Large intestine (tissue), 3 donors: Measurements from ENCODE around the gene UBE3A. TPM values are rescaled to one million over a fixed set of nuclear protein-coding genes. Genes with fewer than 3 reads are reported as not detected.
"Not testable (repeated sequence)": the region's sequence is repeated elsewhere in the genome, so short reads cannot be mapped to it uniquely, and the experiment has no call there.

Experiments used
- DNase-seq, 2 donors: peaks; one replicate each; pipeline versions ENCODE4 v3.0.0 to v3.0.0-alpha.2; 2013
- H3K27ac ChIP-seq: one replicate; pipeline ENCODE4 v1.5.1; 2013; ENCODE audit warnings: low read length
- H3K27me3 ChIP-seq: 2 replicates; pipeline ENCODE4 v1.6.1; 2013; ENCODE audit warnings: low read length; ENCODE audit not compliant: control insufficient read depth, insufficient read depth
- H3K36me3 ChIP-seq: 2 replicates; pipeline ENCODE4 v1.6.1; 2013; ENCODE audit warnings: low read length; ENCODE audit not compliant: control insufficient read depth, insufficient read depth
- H3K4me1 ChIP-seq: one replicate; pipeline ENCODE4 v1.6.1; 2013; ENCODE audit warnings: low read length; ENCODE audit not compliant: control insufficient read depth, insufficient read depth
- H3K4me3 ChIP-seq: one replicate; pipeline ENCODE4 v1.5.1; 2013; ENCODE audit warnings: low read length
- H3K9me3 ChIP-seq: one replicate; pipeline ENCODE4 v1.6.1; 2013; ENCODE audit warnings: mild to moderate bottlenecking, low read depth, low read length, moderate library complexity; ENCODE audit not compliant: control insufficient read depth
- WGBS: methylation state at CpG from one replicate; pipeline ENCODE4 v1.1.5; 2013; ENCODE audit warnings: low lambda C conversion rate; ENCODE audit not compliant: insufficient coverage; 5-methylcytosine and 5-hydroxymethylcytosine counted together
- polyA plus RNA-seq: library from polyadenylated mRNA; unstranded; fragments of 120-200 nt; gene quantifications from one replicate; pipeline ENCODE4 v1.2.1, GENCODE V29; 2013

Gene UBE3A
- polyA plus RNA-seq, 1 donor: 54.5 TPM

- Histone ChIP-seq H3K27ac (no peak overlapping the region), H3K36me3 (no peaks in the 10 kb centered on the region), H3K9me3 (no peaks in the 10 kb centered on the region), H3K4me1 (no peaks in the 10 kb centered on the region), H3K27me3 (no peaks in the 10 kb centered on the region), H3K4me3 (no peak overlapping the region)
- no peak for DNase-seq
- no CpG with 5 or more reads among the region's 3 CpGs for WGBS
Measured at GRCh38 chr15:25426896-25427610, 11.8 kb downstream of the UBE3A start.

GRCh38 chr15:25424073-25424472 lies 14.8 kb downstream of the UBE3A start:
- H3K36me3 ChIP-seq: peaks cover 4% of the 10 kb centered on the region
- H3K9me3 ChIP-seq: no peaks in the 10 kb centered on the region
- no peaks in the 10 kb centered on the region for H3K4me1 ChIP-seq
- H3K4me3 ChIP-seq: no peak overlapping the region
- no peaks in the 10 kb centered on the region for H3K27me3 ChIP-seq
- no peak overlapping the region for H3K27ac ChIP-seq
- no peak for DNase-seq
- 88% methylated on average over 1 of the region's 1 CpG for WGBS

GRCh38 chr15:25422021-25422420 lies 16.8 kb downstream of the UBE3A start:
- H3K4me1 ChIP-seq: no peaks in the 10 kb centered on the region
- DNase-seq: no peak
- H3K27ac ChIP-seq: no peak overlapping the region
- peaks cover 6% of the 10 kb centered on the region for H3K9me3 ChIP-seq
- H3K36me3 ChIP-seq: peaks cover 4% of the 10 kb centered on the region
- 100% methylated on average over 2 of the region's 2 CpGs for WGBS
- no peaks in the 10 kb centered on the region for H3K27me3 ChIP-seq
- no peak overlapping the region for H3K4me3 ChIP-seq

GRCh38 chr15:25418202-25418601 lies 20.6 kb downstream of the UBE3A start:
- peaks cover 4% of the 10 kb centered on the region for H3K36me3 ChIP-seq
- DNase-seq: no peak
- no peaks in the 10 kb centered on the region for H3K27me3 ChIP-seq
- 83% methylated on average over 1 of the region's 4 CpGs for WGBS
- no peak overlapping the region for H3K4me3 ChIP-seq
- H3K27ac ChIP-seq: no peak overlapping the region
- H3K9me3 ChIP-seq: peaks cover 12% of the 10 kb centered on the region
- no peaks in the 10 kb centered on the region for H3K4me1 ChIP-seq

- Histone ChIP-seq H3K4me3 (no peak overlapping the region), H3K27ac (no peak overlapping the region), H3K4me1 (no peaks in the 10 kb centered on the region), H3K9me3 (peaks cover 12% of the 10 kb centered on the region), H3K36me3 (peaks cover 4% of the 10 kb centered on the region), H3K27me3 (no peaks in the 10 kb centered on the region)
- DNase-seq: no peak
- WGBS: 100% methylated on average over 1 of the region's 2 CpGs
Measured at GRCh38 chr15:25417604-25418003, 21.2 kb downstream of the UBE3A start.

GRCh38 chr15:25416693-25417092 lies 22.1 kb downstream of the UBE3A start:
- Histone ChIP-seq H3K27ac (no peak overlapping the region), H3K27me3 (no peaks in the 10 kb centered on the region), H3K4me1 (no peaks in the 10 kb centered on the region), H3K36me3 (peaks cover 4% of the 10 kb centered on the region), H3K4me3 (no peak overlapping the region), H3K9me3 (peaks cover 12% of the 10 kb centered on the region)
- no peak for DNase-seq
- 100% methylated on average over 1 of the region's 3 CpGs for WGBS

- no peak for DNase-seq
- H3K4me1 ChIP-seq: no peaks in the 10 kb centered on the region
- H3K27me3 ChIP-seq: no peaks in the 10 kb centered on the region
- no peaks in the 10 kb centered on the region for H3K36me3 ChIP-seq
- H3K9me3 ChIP-seq: peaks cover 12% of the 10 kb centered on the region
- no peak overlapping the region for H3K4me3 ChIP-seq
- H3K27ac ChIP-seq: no peak overlapping the region
- WGBS: 94% methylated on average over 2 of the region's 3 CpGs
Measured at GRCh38 chr15:25415707-25416106, 23.1 kb downstream of the UBE3A start.

GRCh38 chr15:25415217-25415616 lies 23.6 kb downstream of the UBE3A start:
- no peaks in the 10 kb centered on the region for H3K27me3 ChIP-seq
- H3K36me3 ChIP-seq: no peaks in the 10 kb centered on the region
- whole genome bisulfite sequencing: 83% methylated on average over 1 of the region's 1 CpG
- H3K9me3 ChIP-seq: peaks cover 12% of the 10 kb centered on the region
- H3K4me3 ChIP-seq: no peak overlapping the region
- DNase-seq: no peak
- H3K27ac ChIP-seq: no peak overlapping the region
- H3K4me1 ChIP-seq: no peaks in the 10 kb centered on the region

GRCh38 chr15:25410649-25411048 lies 28.2 kb downstream of the UBE3A start:
- 50% methylated on average over 1 of the region's 2 CpGs for WGBS
- peaks cover 2% of the 10 kb centered on the region for H3K36me3 ChIP-seq
- H3K4me1 ChIP-seq: no peaks in the 10 kb centered on the region
- no peak for DNase-seq
- H3K27me3 ChIP-seq: no peaks in the 10 kb centered on the region
- H3K9me3 ChIP-seq: peaks cover 4% of the 10 kb centered on the region
- no peak overlapping the region for H3K4me3 ChIP-seq
- H3K27ac ChIP-seq: no peak overlapping the region

GRCh38 chr15:25409731-25410130 lies 29.1 kb downstream of the UBE3A start:
- DNase-seq, H3K4me1 ChIP-seq, H3K4me3 ChIP-seq, H3K36me3 ChIP-seq, H3K27ac ChIP-seq, H3K9me3 ChIP-seq, H3K27me3 ChIP-seq: not testable (repeated sequence)
- no CpG with 5 or more reads among the region's 4 CpGs for WGBS

- peak in 1 of 2 donors; percentile 27 for DNase-seq
- no peaks in the 10 kb centered on the region for H3K9me3 ChIP-seq
- 20% methylated on average over 1 of the region's 2 CpGs for WGBS
- no peak overlapping the region for H3K27ac ChIP-seq
- no peaks in the 10 kb centered on the region for H3K27me3 ChIP-seq
- H3K4me1 ChIP-seq: no peaks in the 10 kb centered on the region
- H3K4me3 ChIP-seq: no peak overlapping the region
- peaks cover 12% of the 10 kb centered on the region for H3K36me3 ChIP-seq
Measured at GRCh38 chr15:25408929-25409328, 29.9 kb downstream of the UBE3A start.
